ENCODE measurements around the gene COPE.

COPE gene

DNA sequence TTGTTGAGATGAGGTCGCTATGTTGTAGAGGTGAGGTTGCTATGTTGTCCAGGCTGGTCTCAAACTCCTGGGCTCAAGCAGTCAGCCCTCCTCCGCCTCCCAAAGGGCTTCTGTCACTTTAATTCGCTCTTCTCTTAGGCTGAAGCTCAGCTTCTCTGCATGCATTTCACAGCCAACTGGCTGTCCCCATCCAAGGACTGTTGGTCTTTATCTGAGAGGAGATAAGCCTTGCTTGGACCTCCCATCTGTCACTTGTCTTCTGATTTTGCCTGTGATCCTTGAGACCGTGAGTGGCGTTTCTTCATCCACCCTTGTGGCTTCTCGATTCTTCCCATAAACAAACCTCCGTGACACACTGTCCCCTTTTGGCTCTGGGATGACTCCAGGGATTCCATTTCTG is 47.6 kb downstream of the COPE start:
- Mint-ChIP-seq H3K36me3 (ENCODE audit: low read depth) (peaks cover 54% of the 10 kb centered on the region), H3K27ac (no peak overlapping the region), H3K4me1 (peaks cover 5% of the 10 kb centered on the region), H3K9me3 (peaks cover 7% of the 10 kb centered on the region), H3K4me3 (no peak overlapping the region), H3K27me3 (ENCODE audit: low read depth) (no peaks in the 10 kb centered on the region)
- TF ChIP-seq, protein P1, sequence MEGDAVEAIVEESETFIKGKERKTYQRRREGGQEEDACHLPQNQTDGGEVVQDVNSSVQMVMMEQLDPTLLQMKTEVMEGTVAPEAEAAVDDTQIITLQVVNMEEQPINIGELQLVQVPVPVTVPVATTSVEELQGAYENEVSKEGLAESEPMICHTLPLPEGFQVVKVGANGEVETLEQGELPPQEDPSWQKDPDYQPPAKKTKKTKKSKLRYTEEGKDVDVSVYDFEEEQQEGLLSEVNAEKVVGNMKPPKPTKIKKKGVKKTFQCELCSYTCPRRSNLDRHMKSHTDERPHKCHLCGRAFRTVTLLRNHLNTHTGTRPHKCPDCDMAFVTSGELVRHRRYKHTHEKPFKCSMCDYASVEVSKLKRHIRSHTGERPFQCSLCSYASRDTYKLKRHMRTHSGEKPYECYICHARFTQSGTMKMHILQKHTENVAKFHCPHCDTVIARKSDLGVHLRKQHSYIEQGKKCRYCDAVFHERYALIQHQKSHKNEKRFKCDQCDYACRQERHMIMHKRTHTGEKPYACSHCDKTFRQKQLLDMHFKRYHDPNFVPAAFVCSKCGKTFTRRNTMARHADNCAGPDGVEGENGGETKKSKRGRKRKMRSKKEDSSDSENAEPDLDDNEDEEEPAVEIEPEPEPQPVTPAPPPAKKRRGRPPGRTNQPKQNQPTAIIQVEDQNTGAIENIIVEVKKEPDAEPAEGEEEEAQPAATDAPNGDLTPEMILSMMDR (IDR thresholded peaks at IDR 0.05; ENCODE audit: unreplicated experiment in 3 of 3), result no peak

DNA sequence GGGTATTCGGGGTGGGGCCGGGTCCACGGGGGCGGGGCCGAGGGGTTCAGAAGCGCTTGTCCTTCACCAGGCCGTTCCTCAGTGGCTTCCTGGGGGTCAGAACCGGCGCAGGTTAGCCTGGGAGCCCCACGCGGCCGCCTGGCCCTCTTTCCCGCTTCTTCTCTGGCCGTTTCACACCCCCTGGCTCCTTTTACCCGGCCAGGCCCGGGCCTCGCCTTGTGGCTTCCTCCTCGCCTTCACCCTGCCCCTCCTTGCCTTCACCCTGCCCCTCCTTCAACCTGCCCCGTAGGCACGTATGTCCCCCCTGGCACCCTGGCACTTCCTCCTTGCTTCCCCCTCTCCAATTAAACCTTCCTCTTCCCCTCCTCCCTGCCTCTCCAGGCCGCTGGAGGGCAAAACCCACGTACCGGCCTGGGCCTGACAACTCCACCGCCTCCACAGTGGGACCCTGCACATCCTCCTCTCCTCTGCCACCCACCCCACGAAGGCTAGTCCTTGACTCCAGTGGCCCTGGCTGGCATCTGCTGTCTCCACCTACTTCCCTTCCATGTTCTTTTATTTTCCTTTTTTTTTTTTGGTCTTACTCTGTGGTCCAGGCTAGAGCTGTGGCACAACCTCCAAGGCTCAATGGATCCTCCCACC is 48.5 kb downstream of the COPE start:
- Mint-ChIP-seq H3K4me1 (peaks cover 5% of the 10 kb centered on the region), H3K4me3 (no peak overlapping the region), H3K36me3 (ENCODE audit: low read depth) (peaks cover 45% of the 10 kb centered on the region), H3K9me3 (peaks cover 6% of the 10 kb centered on the region), H3K27ac (no peak overlapping the region), H3K27me3 (ENCODE audit: low read depth) (no peaks in the 10 kb centered on the region)
- TF ChIP-seq, protein P1 (IDR thresholded peaks at IDR 0.05; ENCODE audit: unreplicated experiment in 3 of 3), result no peak

DNA sequence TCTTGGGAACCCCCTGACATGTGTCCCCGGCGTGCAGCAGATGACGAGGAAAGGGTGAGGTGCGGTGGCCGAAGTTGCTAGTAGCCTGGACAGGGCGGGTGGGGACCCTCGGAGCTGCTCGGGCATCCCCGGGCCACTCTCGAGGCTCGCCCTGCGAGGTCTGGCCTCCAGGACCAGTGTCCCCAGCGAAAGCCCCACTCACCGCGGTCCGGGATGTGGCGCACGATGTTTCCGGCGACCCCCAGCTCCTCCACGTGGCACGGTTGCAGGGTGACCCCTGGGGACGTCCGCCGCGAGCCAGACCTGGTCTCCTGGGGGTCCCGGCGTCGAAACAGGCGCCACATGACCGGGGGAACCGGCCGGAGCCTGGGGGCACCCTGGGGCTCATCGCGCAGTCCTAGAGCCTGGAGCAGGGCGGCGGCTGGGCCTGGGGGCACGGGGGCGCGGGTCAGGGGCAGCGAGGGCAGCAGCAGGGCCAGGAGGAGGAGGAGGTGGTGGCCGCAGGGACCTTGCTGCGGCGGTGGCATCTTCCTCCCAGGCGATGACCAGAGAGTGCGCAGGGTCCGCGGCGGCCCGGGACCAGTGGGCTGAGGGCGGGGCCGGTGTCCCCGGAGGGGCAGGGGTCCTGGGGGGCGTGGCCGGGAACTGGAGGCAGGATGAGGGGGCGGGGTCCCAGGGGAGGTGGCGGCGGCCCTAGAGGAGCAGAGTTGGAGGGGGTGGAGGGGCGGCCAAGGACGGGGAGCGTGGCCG is 49.2 kb downstream of the COPE start:
- Mint-ChIP-seq H3K36me3 (ENCODE audit: low read depth) (peaks cover 41% of the 10 kb centered on the region), H3K9me3 (peaks cover 3% of the 10 kb centered on the region), H3K4me3 (no peak overlapping the region), H3K27ac (no peak overlapping the region), H3K27me3 (ENCODE audit: low read depth) (no peaks in the 10 kb centered on the region), H3K4me1 (peaks cover 5% of the 10 kb centered on the region)
- TF ChIP-seq, protein P1 (IDR thresholded peaks at IDR 0.05; ENCODE audit: unreplicated experiment in 3 of 3), result no peak

DNA sequence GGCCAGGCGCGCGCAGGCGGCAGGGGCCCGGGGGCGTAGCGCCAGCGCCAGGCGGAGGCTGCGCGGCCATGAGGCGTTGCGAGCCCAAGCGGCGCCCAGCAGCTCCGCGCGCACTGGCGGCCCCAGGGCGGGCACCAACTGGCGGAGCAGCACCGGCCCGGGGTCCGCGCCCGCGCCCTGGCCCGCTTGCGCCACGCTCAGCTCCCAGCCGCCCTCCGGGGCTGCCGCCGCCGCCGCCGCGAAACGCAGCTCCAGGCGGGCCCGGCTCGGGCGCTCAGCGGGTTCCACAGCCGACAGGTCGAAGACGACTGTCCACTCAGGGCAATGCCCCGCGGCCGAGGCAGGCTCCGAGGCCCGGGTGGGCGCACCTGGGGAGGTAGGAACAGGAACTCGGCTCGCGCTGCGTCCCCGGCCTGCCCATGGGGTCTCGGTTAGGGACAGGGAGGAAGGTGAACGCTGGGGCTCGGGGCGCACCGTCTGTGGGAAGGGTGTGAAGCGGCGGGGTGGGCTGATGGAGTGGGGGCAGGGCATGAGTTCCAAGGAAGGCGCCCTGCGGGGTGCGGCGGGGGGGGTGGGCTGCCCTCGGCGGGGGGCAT is 50.1 kb downstream of the COPE start:
- Mint-ChIP-seq H3K36me3 (ENCODE audit: low read depth) (peaks cover 36% of the 10 kb centered on the region), H3K27me3 (ENCODE audit: low read depth) (no peaks in the 10 kb centered on the region), H3K9me3 (no peaks in the 10 kb centered on the region), H3K4me1 (peaks cover 5% of the 10 kb centered on the region), H3K4me3 (no peak overlapping the region), H3K27ac (no peak overlapping the region)
- TF ChIP-seq, protein P1 (IDR thresholded peaks at IDR 0.05; ENCODE audit: unreplicated experiment in 3 of 3), result no peak

DNA sequence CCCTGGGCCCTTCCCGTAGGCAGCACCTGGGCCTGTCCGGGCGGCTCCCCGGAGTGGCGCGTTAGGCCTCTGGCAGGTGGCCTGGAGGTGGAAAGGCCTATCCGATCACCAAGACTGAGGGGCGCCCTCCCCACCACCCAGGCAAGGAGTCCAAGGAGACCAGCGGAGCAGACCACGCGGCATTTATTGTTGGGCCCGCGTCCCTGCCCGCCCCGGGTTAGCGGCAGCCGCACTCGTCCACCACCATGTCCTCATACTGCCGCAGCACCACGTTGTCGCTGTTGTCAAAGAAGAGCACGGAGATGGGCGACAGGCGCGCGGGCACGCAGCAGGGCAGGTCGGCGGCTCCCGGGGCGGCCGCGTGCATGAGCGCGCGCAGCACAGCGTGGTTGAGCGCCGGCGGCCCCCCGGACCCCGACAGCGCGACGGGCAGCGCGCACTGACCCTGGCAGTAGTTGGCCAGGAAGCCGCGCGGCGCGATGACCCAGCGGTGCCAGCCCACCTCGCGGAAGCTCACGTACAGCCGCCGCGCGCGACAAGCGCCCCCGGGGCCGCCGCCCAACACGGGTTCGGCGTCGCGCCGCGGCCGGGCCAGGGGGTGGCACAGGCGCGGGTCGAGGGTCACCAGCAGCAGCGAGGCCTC is 50.7 kb downstream of the COPE start:
- Mint-ChIP-seq H3K4me3 (no peak overlapping the region), H3K27me3 (ENCODE audit: low read depth) (no peaks in the 10 kb centered on the region), H3K9me3 (no peaks in the 10 kb centered on the region), H3K4me1 (peaks cover 5% of the 10 kb centered on the region), H3K27ac (no peak overlapping the region), H3K36me3 (ENCODE audit: low read depth) (peaks cover 32% of the 10 kb centered on the region)
- TF ChIP-seq, protein P1 (IDR thresholded peaks at IDR 0.05; ENCODE audit: unreplicated experiment in 3 of 3), result no peak
